Measurements from ENCODE around the gene TACC2.

GRCh38 chr10:122292376-122292775 lies 303.4 kb downstream of the TACC2 start:
- TF ChIP-seq, protein P1, sequence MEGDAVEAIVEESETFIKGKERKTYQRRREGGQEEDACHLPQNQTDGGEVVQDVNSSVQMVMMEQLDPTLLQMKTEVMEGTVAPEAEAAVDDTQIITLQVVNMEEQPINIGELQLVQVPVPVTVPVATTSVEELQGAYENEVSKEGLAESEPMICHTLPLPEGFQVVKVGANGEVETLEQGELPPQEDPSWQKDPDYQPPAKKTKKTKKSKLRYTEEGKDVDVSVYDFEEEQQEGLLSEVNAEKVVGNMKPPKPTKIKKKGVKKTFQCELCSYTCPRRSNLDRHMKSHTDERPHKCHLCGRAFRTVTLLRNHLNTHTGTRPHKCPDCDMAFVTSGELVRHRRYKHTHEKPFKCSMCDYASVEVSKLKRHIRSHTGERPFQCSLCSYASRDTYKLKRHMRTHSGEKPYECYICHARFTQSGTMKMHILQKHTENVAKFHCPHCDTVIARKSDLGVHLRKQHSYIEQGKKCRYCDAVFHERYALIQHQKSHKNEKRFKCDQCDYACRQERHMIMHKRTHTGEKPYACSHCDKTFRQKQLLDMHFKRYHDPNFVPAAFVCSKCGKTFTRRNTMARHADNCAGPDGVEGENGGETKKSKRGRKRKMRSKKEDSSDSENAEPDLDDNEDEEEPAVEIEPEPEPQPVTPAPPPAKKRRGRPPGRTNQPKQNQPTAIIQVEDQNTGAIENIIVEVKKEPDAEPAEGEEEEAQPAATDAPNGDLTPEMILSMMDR (IDR thresholded peaks at IDR 0.05 in 2 of 3, conservative IDR thresholded peaks at IDR 0.05 in 1 of 3; ENCODE audit: insufficient read depth in 2 of 3, low read depth in 1 of 3, low read length in 3 of 3), result no peak
- TF ChIP-seq RFX5 (IDR thresholded peaks at IDR 0.05; ENCODE audit: low read depth, low read length) (no peak), GATAD2A (IDR thresholded peaks at IDR 0.05) (no peak), CHD4 (IDR thresholded peaks at IDR 0.05; ENCODE audit: insufficient read depth, insufficient replicate concordance, low read depth, low read length, poor library complexity, severe bottlenecking) (no peak), EGR1 (conservative IDR thresholded peaks at IDR 0.05) (no peak), ZNF695 (CRISPR knock-in tag; IDR thresholded peaks at IDR 0.05) (no peak), STAT5B (CRISPR knock-in tag; IDR thresholded peaks at IDR 0.05) (no peak), STAT5A (IDR thresholded peaks at IDR 0.05; ENCODE audit: borderline replicate concordance, low read length) (no peak)
- TF ChIP-seq, protein P2, sequence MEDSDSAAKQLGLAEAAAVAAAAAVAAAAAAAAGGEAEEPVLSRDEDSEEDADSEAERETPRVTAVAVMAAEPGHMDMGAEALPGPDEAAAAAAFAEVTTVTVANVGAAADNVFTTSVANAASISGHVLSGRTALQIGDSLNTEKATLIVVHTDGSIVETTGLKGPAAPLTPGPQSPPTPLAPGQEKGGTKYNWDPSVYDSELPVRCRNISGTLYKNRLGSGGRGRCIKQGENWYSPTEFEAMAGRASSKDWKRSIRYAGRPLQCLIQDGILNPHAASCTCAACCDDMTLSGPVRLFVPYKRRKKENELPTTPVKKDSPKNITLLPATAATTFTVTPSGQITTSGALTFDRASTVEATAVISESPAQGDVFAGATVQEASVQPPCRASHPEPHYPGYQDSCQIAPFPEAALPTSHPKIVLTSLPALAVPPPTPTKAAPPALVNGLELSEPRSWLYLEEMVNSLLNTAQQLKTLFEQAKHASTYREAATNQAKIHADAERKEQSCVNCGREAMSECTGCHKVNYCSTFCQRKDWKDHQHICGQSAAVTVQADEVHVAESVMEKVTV (CRISPR knock-in tag; IDR thresholded peaks at IDR 0.05), result no peak
